Measurements from ENCODE around the gene TSPAN5. TPM values are rescaled to one million over a fixed set of nuclear protein-coding genes. Genes with fewer than 3 reads are reported as not detected.

TSPAN5 gene
- polyA plus RNA-seq, 1 donor from 2014 or later = 18.8 TPM

GRCh38 chr4:98631506-98631905 lies 26.9 kb downstream of the TSPAN5 start:
- TF ChIP-seq SMC3 (conservative IDR thresholded peaks at IDR 0.05; ENCODE audit: poor library complexity) (no peak), EP300 (conservative IDR thresholded peaks at IDR 0.05; ENCODE audit: poor library complexity, severe bottlenecking) (no peak), POLR2AphosphoS5 (IDR thresholded peaks at IDR 0.05) (no peak), EZH2 (IDR thresholded peaks at IDR 0.05; ENCODE audit: borderline replicate concordance, insufficient read depth, low read length, poor library complexity, severe bottlenecking) (no peak), RAD21 (conservative IDR thresholded peaks at IDR 0.05) (no peak), TAF1 (IDR thresholded peaks at IDR 0.05; ENCODE audit: low read depth) (no peak)
- TF ChIP-seq, protein P1, sequence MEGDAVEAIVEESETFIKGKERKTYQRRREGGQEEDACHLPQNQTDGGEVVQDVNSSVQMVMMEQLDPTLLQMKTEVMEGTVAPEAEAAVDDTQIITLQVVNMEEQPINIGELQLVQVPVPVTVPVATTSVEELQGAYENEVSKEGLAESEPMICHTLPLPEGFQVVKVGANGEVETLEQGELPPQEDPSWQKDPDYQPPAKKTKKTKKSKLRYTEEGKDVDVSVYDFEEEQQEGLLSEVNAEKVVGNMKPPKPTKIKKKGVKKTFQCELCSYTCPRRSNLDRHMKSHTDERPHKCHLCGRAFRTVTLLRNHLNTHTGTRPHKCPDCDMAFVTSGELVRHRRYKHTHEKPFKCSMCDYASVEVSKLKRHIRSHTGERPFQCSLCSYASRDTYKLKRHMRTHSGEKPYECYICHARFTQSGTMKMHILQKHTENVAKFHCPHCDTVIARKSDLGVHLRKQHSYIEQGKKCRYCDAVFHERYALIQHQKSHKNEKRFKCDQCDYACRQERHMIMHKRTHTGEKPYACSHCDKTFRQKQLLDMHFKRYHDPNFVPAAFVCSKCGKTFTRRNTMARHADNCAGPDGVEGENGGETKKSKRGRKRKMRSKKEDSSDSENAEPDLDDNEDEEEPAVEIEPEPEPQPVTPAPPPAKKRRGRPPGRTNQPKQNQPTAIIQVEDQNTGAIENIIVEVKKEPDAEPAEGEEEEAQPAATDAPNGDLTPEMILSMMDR (IDR thresholded peaks at IDR 0.05; ENCODE audit: poor library complexity, severe bottlenecking) = no peak
- Histone ChIP-seq H3K9me2 (ENCODE audit: insufficient read depth, low read length) (no peaks in the 10 kb centered on the region), H3K4me3 (ENCODE audit: low read length) (no peak overlapping the region), H3K4me2 (ENCODE audit: low read length) (no peak overlapping the region), H3K36me3 (ENCODE audit: insufficient read depth, low read length) (no peaks in the 10 kb centered on the region), H4K20me1 (ENCODE audit: insufficient read depth) (no peaks in the 10 kb centered on the region), H3K27me3 (ENCODE audit: insufficient read depth, low read depth, low read length) (no peaks in the 10 kb centered on the region), H3K79me2 (replicated peaks; ENCODE audit: insufficient read depth, low read length) (peaks cover 19% of the 10 kb centered on the region), H2AFZ (ENCODE audit: low read depth, low read length) (no peak overlapping the region), H3K27ac (ENCODE audit: low read length) (no peak overlapping the region), H3F3A (ENCODE audit: insufficient read depth, low read length, poor library complexity, severe bottlenecking) (no peaks in the 10 kb centered on the region), H3K9ac (ENCODE audit: low read length) (no peak overlapping the region), H3K9me3 (ENCODE audit: low read length) (no peaks in the 10 kb centered on the region)

- Histone ChIP-seq H3K36me3 (ENCODE audit: insufficient read depth, low read length) (no peaks in the 10 kb centered on the region), H3K27ac (ENCODE audit: low read length) (no peak overlapping the region), H3K4me3 (ENCODE audit: low read length) (no peak overlapping the region), H3K9me2 (ENCODE audit: insufficient read depth, low read length) (no peaks in the 10 kb centered on the region), H3K4me2 (ENCODE audit: low read length) (no peak overlapping the region), H3F3A (ENCODE audit: insufficient read depth, low read length, poor library complexity, severe bottlenecking) (no peaks in the 10 kb centered on the region), H4K20me1 (ENCODE audit: insufficient read depth) (no peaks in the 10 kb centered on the region), H3K9ac (ENCODE audit: low read length) (no peak overlapping the region), H2AFZ (ENCODE audit: low read depth, low read length) (no peak overlapping the region), H3K79me2 (replicated peaks; ENCODE audit: insufficient read depth, low read length) (peaks cover 15% of the 10 kb centered on the region), H3K27me3 (ENCODE audit: insufficient read depth, low read depth, low read length) (no peaks in the 10 kb centered on the region), H3K9me3 (ENCODE audit: low read length) (no peaks in the 10 kb centered on the region)
- TF ChIP-seq EP300 (conservative IDR thresholded peaks at IDR 0.05; ENCODE audit: poor library complexity, severe bottlenecking) (no peak), TAF1 (IDR thresholded peaks at IDR 0.05; ENCODE audit: low read depth) (no peak), RAD21 (conservative IDR thresholded peaks at IDR 0.05) (no peak), SMC3 (conservative IDR thresholded peaks at IDR 0.05; ENCODE audit: poor library complexity) (no peak), POLR2AphosphoS5 (IDR thresholded peaks at IDR 0.05) (no peak), EZH2 (IDR thresholded peaks at IDR 0.05; ENCODE audit: borderline replicate concordance, insufficient read depth, low read length, poor library complexity, severe bottlenecking) (no peak), MXI1 (conservative IDR thresholded peaks at IDR 0.05; ENCODE audit: poor library complexity, severe bottlenecking) (no peak)
- TF ChIP-seq, protein P2, sequence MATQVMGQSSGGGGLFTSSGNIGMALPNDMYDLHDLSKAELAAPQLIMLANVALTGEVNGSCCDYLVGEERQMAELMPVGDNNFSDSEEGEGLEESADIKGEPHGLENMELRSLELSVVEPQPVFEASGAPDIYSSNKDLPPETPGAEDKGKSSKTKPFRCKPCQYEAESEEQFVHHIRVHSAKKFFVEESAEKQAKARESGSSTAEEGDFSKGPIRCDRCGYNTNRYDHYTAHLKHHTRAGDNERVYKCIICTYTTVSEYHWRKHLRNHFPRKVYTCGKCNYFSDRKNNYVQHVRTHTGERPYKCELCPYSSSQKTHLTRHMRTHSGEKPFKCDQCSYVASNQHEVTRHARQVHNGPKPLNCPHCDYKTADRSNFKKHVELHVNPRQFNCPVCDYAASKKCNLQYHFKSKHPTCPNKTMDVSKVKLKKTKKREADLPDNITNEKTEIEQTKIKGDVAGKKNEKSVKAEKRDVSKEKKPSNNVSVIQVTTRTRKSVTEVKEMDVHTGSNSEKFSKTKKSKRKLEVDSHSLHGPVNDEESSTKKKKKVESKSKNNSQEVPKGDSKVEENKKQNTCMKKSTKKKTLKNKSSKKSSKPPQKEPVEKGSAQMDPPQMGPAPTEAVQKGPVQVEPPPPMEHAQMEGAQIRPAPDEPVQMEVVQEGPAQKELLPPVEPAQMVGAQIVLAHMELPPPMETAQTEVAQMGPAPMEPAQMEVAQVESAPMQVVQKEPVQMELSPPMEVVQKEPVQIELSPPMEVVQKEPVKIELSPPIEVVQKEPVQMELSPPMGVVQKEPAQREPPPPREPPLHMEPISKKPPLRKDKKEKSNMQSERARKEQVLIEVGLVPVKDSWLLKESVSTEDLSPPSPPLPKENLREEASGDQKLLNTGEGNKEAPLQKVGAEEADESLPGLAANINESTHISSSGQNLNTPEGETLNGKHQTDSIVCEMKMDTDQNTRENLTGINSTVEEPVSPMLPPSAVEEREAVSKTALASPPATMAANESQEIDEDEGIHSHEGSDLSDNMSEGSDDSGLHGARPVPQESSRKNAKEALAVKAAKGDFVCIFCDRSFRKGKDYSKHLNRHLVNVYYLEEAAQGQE (IDR thresholded peaks at IDR 0.05; ENCODE audit: borderline replicate concordance) = no peak
- TF ChIP-seq, protein P1 (IDR thresholded peaks at IDR 0.05; ENCODE audit: poor library complexity, severe bottlenecking) = no peak
Observed at GRCh38 chr4:98630737-98631454, 27.5 kb downstream of the TSPAN5 start.

All from neural cell (in vitro differentiated cells).